GM12891 (cell line): ENCODE results near the gene FCSK.
"Not testable (repeated sequence)": the region's sequence is repeated elsewhere in the genome, so short reads cannot be mapped to it uniquely, and the experiment has no call there.

ENCODE experiments used
- DNase-seq: peaks from one replicate; pipeline ENCODE4 v3.0.0; 2011; ENCODE audit warnings: low spot score; ENCODE audit not compliant: insufficient read length
- FAIRE-seq: peaks from 2 replicates; lab custom pipeline; 2011; peaks lifted over from hg19 to GRCh38; lab: Jason Lieb, UNC
- PAX5 ChIP-seq: IDR thresholded peaks from 2 replicates; pipeline ENCODE4 v1.6.1; 2011; ENCODE audit warnings: low read length, moderate library complexity, mild to moderate bottlenecking; ENCODE audit not compliant: insufficient read depth, severe bottlenecking
- POLR2A ChIP-seq: IDR thresholded peaks from 2 replicates; pipeline ENCODE4 v1.6.1; 2011; ENCODE audit warnings: low read depth, low read length, control low read depth
- POLR2AphosphoS5 ChIP-seq: IDR thresholded peaks from 2 replicates; pipeline ENCODE4 v1.6.1; 2011; ENCODE audit warnings: low read depth, low read length, control low read depth
- POU2F2 ChIP-seq: IDR thresholded peaks from 2 replicates; pipeline ENCODE4 v1.6.1; 2011; ENCODE audit warnings: low read depth, mild to moderate bottlenecking, control low read depth, low read length, moderate library complexity
- SPI1 ChIP-seq: IDR thresholded peaks from 2 replicates; pipeline ENCODE4 v1.6.1; 2011; ENCODE audit warnings: low read depth, low read length, control low read depth
- TAF1 ChIP-seq: IDR thresholded peaks from 2 replicates; pipeline ENCODE4 v1.6.1; 2011; ENCODE audit warnings: low read depth, low read length, control low read depth

Gene FCSK

DNA sequence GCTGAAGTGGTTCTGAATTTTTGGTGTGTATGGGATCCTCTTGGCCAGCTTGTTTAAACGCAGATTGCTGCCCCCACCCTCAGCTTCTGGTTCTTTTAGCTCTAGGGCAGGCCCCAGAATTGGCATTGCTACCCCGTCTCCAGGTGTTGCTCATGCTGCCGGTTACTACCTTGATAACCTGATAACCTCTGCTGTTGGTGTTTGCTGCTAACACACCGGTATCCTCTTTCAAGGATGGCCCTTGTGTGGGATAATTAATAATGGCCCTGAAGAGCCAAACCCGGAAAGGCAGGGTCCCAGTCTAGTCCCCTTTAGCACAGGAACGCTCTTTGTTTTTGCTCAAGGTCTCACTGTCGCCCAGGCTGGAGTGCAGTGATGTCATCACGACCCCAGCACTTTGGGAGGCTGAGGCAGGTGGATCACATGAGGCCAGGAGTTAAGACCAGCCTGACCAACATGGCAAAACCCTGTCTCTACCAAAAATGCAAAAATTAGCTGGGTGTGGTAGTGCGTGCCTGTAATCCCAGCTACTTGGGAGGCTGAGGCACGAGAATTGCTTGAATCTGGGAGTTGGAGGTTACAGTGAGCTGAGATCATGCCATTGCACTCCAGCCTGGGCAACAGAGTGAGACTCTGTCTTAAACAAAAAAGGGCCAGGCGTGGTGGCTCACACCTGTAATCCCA is 14.2 kb upstream of the FCSK start:
- DNase-seq = no peak
- TF ChIP-seq TAF1 (no peak), POLR2A (no peak), POU2F2 (no peak), PAX5 (no peak), SPI1 (no peak), POLR2AphosphoS5 (no peak)
- FAIRE-seq = no peak

GRCh38 chr16:70441406-70441990 is 12.9 kb upstream of the FCSK start:
- DNase-seq (no peak), FAIRE-seq (no peak)
- TF ChIP-seq SPI1 (no peak), POU2F2 (no peak), POLR2AphosphoS5 (no peak), TAF1 (no peak), PAX5 (no peak), POLR2A (no peak)

DNA sequence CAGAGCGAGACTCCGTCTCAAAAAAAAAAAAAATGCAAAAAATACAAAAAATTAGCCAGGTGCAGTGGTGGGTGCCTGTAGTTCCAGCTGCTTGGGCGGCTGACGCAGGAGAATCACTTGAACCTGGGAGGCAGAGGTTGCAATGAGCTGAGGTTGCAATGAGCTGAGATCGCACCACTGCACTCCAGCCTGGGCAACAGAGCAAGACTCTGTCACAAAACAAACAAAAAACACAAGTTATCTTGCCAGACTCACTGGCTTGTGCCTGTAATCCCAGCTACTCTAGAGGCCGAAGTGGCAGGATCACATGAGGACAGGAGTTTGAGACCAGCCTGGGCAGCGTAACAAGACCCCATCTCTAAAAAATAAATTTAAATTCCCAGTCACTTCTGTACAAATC is 12.1 kb upstream of the FCSK start:
- TF ChIP-seq POLR2A = no peak
- no peak for TF ChIP-seq TAF1
- TF ChIP-seq POU2F2 = no peak
- no peak for TF ChIP-seq PAX5
- TF ChIP-seq SPI1 = no peak
- TF ChIP-seq POLR2AphosphoS5 = no peak
- FAIRE-seq (no peak), DNase-seq (no peak)

- no peak for TF ChIP-seq POLR2AphosphoS5
- 0 out of 2 replicates have a peak, but pooled peaks have one; percentile 13 for TF ChIP-seq SPI1
- no peak for FAIRE-seq
- DNase-seq = no peak
These were observed 9.9 kb upstream of the FCSK start for GRCh38 chr16:70444249-70445063.

DNA sequence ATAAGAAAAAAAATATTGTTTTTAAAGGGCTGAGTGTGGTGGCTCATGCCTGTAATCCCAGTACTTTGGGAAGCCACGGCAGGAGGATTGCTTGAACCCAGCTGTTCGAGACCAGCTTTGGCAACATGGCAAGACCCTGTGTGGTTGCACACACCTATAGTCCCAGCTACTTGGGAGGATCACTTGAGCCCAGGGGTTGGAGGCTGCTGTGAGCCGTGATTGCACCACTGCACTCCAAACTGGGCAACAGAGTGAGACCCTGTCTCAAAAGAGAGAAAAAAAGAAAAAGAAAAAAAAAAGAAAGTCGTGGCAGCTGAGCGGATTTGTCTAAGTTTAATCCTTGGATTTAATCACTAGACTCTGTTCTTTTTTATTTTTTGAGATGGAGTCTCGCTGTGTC is 6.3 kb upstream of the FCSK start:
- FAIRE-seq (no peak), DNase-seq (no peak)
- TF ChIP-seq POU2F2 (no peak), TAF1 (no peak), POLR2A (no peak), POLR2AphosphoS5 (no peak), PAX5 (no peak), SPI1 (no peak)

DNA sequence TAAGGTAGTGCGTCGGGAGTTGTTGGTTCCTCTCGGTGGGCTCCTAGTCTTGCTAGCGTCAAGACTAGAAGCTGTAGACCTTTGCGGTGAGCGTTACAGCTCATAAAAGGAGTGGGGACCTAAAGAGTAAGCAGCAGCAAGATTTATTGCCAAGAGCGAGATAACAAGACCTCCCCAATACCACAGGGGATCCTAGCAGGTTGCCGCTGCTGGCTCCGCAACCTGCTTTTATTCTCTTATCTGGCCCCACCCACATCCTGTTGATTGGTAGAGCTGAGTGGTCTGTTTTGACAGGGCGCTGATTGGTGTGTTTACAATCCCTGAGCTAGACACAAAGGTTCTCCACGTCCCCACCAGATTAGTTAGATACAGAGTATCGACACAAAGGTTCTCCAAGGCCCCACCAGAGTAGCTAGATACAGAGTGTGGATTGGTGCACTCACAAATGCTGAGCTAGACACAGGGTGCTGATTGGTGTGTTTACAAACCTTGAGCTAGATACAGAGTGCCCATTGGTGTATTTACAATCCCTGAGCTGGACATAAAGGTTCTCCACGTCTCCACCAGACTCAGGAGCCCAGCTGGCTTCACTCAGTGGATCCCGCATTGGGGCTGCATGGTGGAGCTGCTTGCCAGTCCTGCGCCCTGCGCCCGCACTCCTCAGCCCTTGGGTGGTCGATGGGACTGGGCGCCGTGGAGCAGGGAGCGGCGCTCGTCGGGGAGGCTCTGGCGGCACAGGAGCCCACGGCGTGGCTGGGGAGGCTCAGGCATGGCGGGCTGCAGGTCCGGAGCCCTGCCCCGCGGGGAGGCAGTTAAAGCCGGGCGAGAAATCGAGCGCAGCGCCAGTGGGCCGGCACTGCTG is 4.0 kb upstream of the FCSK start:
- FAIRE-seq, DNase-seq: not testable (repeated sequence)

DNA sequence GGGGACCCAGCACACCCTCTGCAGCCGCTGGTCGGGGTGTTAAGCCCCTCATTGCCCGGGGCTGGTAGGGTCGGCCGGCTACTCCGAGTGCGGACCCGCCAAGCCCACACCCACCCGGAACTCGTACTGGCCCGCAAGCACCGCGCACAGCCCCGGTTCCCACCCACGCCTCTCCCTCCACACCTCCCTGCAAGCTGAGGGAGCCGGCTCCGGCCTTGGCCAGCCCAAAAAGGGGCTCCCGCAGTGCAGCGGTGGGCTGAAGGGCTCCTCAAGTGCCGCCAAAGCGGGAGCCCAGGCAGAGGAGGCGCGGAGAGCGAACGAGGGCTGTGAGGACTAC is 3.4 kb upstream of the FCSK start:
- not testable (repeated sequence) for DNase-seq, FAIRE-seq

DNA sequence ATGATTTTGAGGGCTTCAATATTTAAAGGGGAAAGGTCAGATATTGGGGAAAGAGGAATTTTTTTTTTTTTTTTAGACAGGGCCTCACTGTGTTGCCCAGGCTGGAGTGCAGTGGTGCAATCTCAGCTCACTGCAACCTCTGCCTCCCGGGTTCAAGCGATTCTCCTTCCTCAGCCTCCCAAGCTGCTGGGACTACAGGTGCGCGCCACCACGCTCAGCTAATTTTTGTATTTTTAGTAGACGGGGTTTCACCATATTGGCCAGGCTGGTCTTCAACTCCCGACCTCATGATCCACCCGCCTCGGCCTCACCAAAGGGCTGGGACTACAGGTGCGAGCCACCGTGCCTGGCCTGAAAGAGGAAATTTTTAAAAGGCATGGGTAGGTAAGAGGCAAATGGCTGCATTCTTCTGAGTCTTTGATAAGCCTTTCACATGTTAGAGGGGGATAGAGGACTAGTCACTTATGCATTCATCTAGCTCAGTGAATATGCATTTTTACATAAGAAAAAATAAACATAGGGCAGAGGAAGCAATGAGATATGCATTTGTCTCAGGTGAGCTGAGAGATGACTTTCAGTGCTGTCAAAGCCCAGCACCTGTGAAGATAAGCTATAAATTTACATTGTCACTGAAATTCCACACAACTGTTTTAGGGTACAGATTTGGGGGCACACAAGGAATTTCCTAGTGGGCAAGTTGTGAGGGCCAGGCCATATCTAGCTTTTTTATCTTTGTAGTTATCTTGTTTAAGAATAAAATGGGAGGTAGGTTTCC is 1.1 kb upstream of the FCSK start:
- DNase-seq (no peak), FAIRE-seq (peak; percentile 20)
- TF ChIP-seq SPI1 = no peak
- TF ChIP-seq TAF1 = no peak
- TF ChIP-seq POU2F2 = no peak
- TF ChIP-seq POLR2AphosphoS5 = no peak

DNA sequence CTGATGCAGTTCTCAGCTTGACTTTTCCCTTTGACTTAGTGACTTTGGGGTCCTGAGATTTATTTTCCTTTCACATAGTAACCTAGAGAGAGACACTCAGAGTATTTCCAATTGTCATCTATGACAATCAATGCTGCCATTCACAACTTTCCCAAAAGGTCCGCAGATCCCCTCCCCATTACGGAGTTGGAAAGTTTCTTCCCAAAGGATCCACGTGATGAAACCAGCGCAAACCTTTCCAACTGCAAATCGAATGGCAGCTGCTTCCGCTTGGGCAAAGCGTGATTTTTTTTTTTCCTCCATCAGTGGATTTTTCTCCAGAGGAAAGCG is 538 bp upstream of the FCSK start:
- DNase-seq (no peak), FAIRE-seq (peak; percentile 77)
- TF ChIP-seq TAF1 (no peak), POLR2A (no peak; the same call in 1 of the 2 replicates), SPI1 (no peak), POLR2AphosphoS5 (no peak), POU2F2 (no peak), PAX5 (no peak)

GRCh38 chr16:70455910-70456309 is 1.5 kb downstream of the FCSK start:
- no peak for FAIRE-seq
- no peak for DNase-seq
- TF ChIP-seq PAX5 = no peak
